ENCODE data around the gene ADCY4.

GRCh38 chr14:24337824-24338175 is 2.9 kb upstream of the ADCY4 start:
- TF ChIP-seq POLR2A (IDR thresholded peaks at IDR 0.05), result no peak
- TF ChIP-seq, protein P1, sequence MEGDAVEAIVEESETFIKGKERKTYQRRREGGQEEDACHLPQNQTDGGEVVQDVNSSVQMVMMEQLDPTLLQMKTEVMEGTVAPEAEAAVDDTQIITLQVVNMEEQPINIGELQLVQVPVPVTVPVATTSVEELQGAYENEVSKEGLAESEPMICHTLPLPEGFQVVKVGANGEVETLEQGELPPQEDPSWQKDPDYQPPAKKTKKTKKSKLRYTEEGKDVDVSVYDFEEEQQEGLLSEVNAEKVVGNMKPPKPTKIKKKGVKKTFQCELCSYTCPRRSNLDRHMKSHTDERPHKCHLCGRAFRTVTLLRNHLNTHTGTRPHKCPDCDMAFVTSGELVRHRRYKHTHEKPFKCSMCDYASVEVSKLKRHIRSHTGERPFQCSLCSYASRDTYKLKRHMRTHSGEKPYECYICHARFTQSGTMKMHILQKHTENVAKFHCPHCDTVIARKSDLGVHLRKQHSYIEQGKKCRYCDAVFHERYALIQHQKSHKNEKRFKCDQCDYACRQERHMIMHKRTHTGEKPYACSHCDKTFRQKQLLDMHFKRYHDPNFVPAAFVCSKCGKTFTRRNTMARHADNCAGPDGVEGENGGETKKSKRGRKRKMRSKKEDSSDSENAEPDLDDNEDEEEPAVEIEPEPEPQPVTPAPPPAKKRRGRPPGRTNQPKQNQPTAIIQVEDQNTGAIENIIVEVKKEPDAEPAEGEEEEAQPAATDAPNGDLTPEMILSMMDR (IDR thresholded peaks at IDR 0.05), result no peak
